GM23338 (cell line): ENCODE results near the gene ABCA4. TPM values are rescaled to one million over a fixed set of nuclear protein-coding genes. Genes with fewer than 3 reads are reported as not detected.
A peak's percentile ranks its signal among the peaks of the same experiment; 100 is the strongest.

Experiments used
- ATAC-seq: fragments of 200-7000 bp; cut with Tn5 transposase; 3 replicates; pipeline ENCODE4 v1.9.1; 2020
- DNase-seq: peaks from one replicate; pipeline ENCODE4 v3.0.0-alpha.2; 2015; ENCODE audit warnings: low spot score
- H2AFZ ChIP-seq: fragments of 200-600 bp; sonication (generic); 2 replicates; pipeline ENCODE4 v1.8.0; 2016; ENCODE audit warnings: antibody characterized with exemption, mild to moderate bottlenecking, moderate library complexity
- H3F3A ChIP-seq: fragments of 200-600 bp; sonication (generic); replicated peaks from 2 replicates; pipeline ENCODE4 v1.8.0; 2017; ENCODE audit warnings: antibody characterized with exemption, mixed run types, low read depth
- H3K27ac ChIP-seq: fragments of 200-600 bp; sonication (generic); 2 replicates; pipeline ENCODE4 v1.6.1; 2016; ENCODE audit warnings: low read depth
- H3K27me3 ChIP-seq: fragments of 200-600 bp; sonication (generic); 2 replicates; pipeline ENCODE4 v1.8.0; 2016; ENCODE audit warnings: mild to moderate bottlenecking, mixed run types, moderate library complexity; ENCODE audit not compliant: insufficient read depth
- H3K36me3 ChIP-seq: fragments of 200-600 bp; sonication (generic); 2 replicates; pipeline ENCODE4 v1.8.0; 2016; ENCODE audit warnings: mild to moderate bottlenecking; ENCODE audit not compliant: insufficient read depth
- H3K4me1 ChIP-seq: fragments of 200-600 bp; sonication (generic); 2 replicates; pipeline ENCODE4 v1.8.0; 2016; ENCODE audit warnings: mild to moderate bottlenecking, moderate library complexity; ENCODE audit not compliant: insufficient read depth
- H3K4me2 ChIP-seq: fragments of 200-600 bp; sonication (generic); 2 replicates; pipeline ENCODE4 v1.7.1; 2017; ENCODE audit warnings: mixed run types
- H3K4me3 ChIP-seq: fragments of 200-600 bp; sonication (generic); 2 replicates; pipeline ENCODE4 v1.6.1; 2016; ENCODE audit warnings: mixed run types
- H3K79me2 ChIP-seq: fragments of 200-600 bp; sonication (generic); replicated peaks from 2 replicates; pipeline ENCODE4 v1.8.0; 2017; ENCODE audit warnings: mild to moderate bottlenecking; ENCODE audit not compliant: insufficient read depth
- H3K9me2 ChIP-seq: fragments of 200-600 bp; sonication (generic); 2 replicates; pipeline ENCODE4 v1.8.0; 2017; ENCODE audit not compliant: insufficient read depth
- H4K20me1 ChIP-seq: fragments of 200-600 bp; sonication (generic); replicated peaks from 2 replicates; pipeline ENCODE4 v1.8.0; 2017; ENCODE audit warnings: mild to moderate bottlenecking; ENCODE audit not compliant: insufficient read depth
- H3K27ac Mint-ChIP-seq: 2 replicates; pipeline ENCODE4 v1.8.0; 2020; ENCODE audit warnings: inconsistent platforms, mild to moderate bottlenecking, moderate library complexity, mixed read lengths
- H3K27me3 Mint-ChIP-seq: 3 replicates; pipeline ENCODE4 v1.8.0; 2022; ENCODE audit warnings: low read depth, mild to moderate bottlenecking, moderate library complexity, mixed read lengths, inconsistent platforms; ENCODE audit not compliant: insufficient read depth, poor library complexity
- H3K36me3 Mint-ChIP-seq: 3 replicates; pipeline ENCODE4 v1.8.0; 2021; ENCODE audit warnings: low read depth, mild to moderate bottlenecking, inconsistent platforms, moderate library complexity, mixed read lengths
- H3K4me1 Mint-ChIP-seq: 3 replicates; pipeline ENCODE4 v1.8.0; 2020; ENCODE audit warnings: mild to moderate bottlenecking, inconsistent platforms, mixed read lengths
- H3K4me3 Mint-ChIP-seq: 3 replicates; pipeline ENCODE4 v1.8.0; 2021; ENCODE audit warnings: moderate library complexity, mild to moderate bottlenecking, inconsistent platforms, mixed read lengths
- H3K9me3 Mint-ChIP-seq: 3 replicates; pipeline ENCODE4 v1.8.0; 2020; ENCODE audit warnings: moderate library complexity, mild to moderate bottlenecking, inconsistent platforms, mixed read lengths
- EZH2 ChIP-seq: fragments of 200-600 bp; sonication (generic); IDR thresholded peaks from one replicate; pipeline ENCODE4 v1.8.0; 2017; ENCODE audit warnings: antibody characterized with exemption, mild to moderate bottlenecking, low read depth; ENCODE audit not compliant: unreplicated experiment
- EZH2phosphoT487 ChIP-seq: fragments of 200-600 bp; sonication (generic); IDR thresholded peaks from one replicate; pipeline ENCODE4 v1.8.1; 2018; ENCODE audit warnings: antibody characterized with exemption; ENCODE audit not compliant: unreplicated experiment
- JUNB ChIP-seq: IDR thresholded peaks from one replicate; pipeline ENCODE4 v1.6.1; 2016; ENCODE audit warnings: antibody characterized with exemption; ENCODE audit not compliant: unreplicated experiment
- REST ChIP-seq: IDR thresholded peaks from one replicate; pipeline ENCODE4 v1.6.1; 2018; ENCODE audit warnings: antibody characterized with exemption; ENCODE audit not compliant: unreplicated experiment
- ZNF331 ChIP-seq: fragments of 250-450 bp; sonication (Bioruptor Pico); IDR thresholded peaks from 2 replicates; pipeline ENCODE4 v1.5.0; 2020; ENCODE audit warnings: low read depth, mild to moderate bottlenecking, moderate library complexity
- polyA plus RNA-seq: library from polyadenylated mRNA; unstranded; fragments of >200 nt; fragmentation: Nextera tagmentation; extraction: Ambion mirVana; gene quantifications from 2 replicates; pipeline ENCODE4 v1.2.1, GENCODE V29; 2016
- total RNA-seq: library from RNA; depleted of rRNA; stranded (reverse); fragments of >200 nt; shearing (Covaris generic); gene quantifications from 2 replicates; pipeline ENCODE4 v1.2.3, GENCODE V29; 2014
- TF ChIP-seq, protein P1 (sequence below), 2 experiments: fragments of 200-600 bp in 1 of 2; sonication (generic) in 1 of 2; conservative IDR thresholded peaks; 2 replicates each; pipeline versions ENCODE4 v1.5.1 to v1.6.1; 2016 to 2017; ENCODE audit warnings: antibody characterized with exemption in 2 of 2, low read depth in 2 of 2, mild to moderate bottlenecking in 2 of 2, moderate library complexity in 1 of 2
- TF ChIP-seq, protein P2 (sequence below): fragments of 250-450 bp; sonication (Bioruptor Pico); IDR thresholded peaks from 2 replicates; pipeline ENCODE4 v1.5.0; 2020; ENCODE audit warnings: mild to moderate bottlenecking, moderate library complexity

ABCA4 gene
- total and polyA plus RNA-seq, 2 experiments from 2014 or later: not detected

GRCh38 chr1:94104127-94104684, 16.7 kb downstream of the ABCA4 start:
- ATAC-seq (no peak), DNase-seq (no peak)
- TF ChIP-seq, protein P1, sequence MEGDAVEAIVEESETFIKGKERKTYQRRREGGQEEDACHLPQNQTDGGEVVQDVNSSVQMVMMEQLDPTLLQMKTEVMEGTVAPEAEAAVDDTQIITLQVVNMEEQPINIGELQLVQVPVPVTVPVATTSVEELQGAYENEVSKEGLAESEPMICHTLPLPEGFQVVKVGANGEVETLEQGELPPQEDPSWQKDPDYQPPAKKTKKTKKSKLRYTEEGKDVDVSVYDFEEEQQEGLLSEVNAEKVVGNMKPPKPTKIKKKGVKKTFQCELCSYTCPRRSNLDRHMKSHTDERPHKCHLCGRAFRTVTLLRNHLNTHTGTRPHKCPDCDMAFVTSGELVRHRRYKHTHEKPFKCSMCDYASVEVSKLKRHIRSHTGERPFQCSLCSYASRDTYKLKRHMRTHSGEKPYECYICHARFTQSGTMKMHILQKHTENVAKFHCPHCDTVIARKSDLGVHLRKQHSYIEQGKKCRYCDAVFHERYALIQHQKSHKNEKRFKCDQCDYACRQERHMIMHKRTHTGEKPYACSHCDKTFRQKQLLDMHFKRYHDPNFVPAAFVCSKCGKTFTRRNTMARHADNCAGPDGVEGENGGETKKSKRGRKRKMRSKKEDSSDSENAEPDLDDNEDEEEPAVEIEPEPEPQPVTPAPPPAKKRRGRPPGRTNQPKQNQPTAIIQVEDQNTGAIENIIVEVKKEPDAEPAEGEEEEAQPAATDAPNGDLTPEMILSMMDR (conservative IDR thresholded peaks at IDR 0.05; ENCODE audit: low read depth in 2 of 2): no peak
- H3K27me3 Mint-ChIP-seq: peaks cover 14% of the 10 kb centered on the region
- H3K36me3 Mint-ChIP-seq: no peaks in the 10 kb centered on the region; the same call in 2 of the 3 replicates
- H2AFZ ChIP-seq: peak overlapping the region; percentile 72; the same call in 1 of the 2 replicates
- H3K27ac ChIP-seq: no peak overlapping the region
- H3K27me3 ChIP-seq: no peaks in the 10 kb centered on the region
- H4K20me1 ChIP-seq: no peaks in the 10 kb centered on the region
- peaks cover 37% of the 10 kb centered on the region for H3K4me1 Mint-ChIP-seq
- H3K79me2 ChIP-seq: no peaks in the 10 kb centered on the region
- no peak overlapping the region for H3K4me2 ChIP-seq
- no peak overlapping the region for H3K27ac Mint-ChIP-seq
- no peaks in the 10 kb centered on the region for H3F3A ChIP-seq
- no peak overlapping the region for H3K4me3 Mint-ChIP-seq
- peaks cover 18% of the 10 kb centered on the region for H3K4me1 ChIP-seq
- no peaks in the 10 kb centered on the region; the same call in 2 of the 3 replicates for H3K9me3 Mint-ChIP-seq
- H3K4me3 ChIP-seq: no peak overlapping the region
- no peaks in the 10 kb centered on the region for H3K36me3 ChIP-seq
- 0 out of 2 replicates have a peak, but pooled peaks cover 3% of the 10 kb centered on the region for H3K9me2 ChIP-seq

GRCh38 chr1:94103608-94104007, 17.3 kb downstream of the ABCA4 start:
- no peaks in the 10 kb centered on the region for H3F3A ChIP-seq
- DNase-seq (no peak), ATAC-seq (no peak)
- H3K4me1 ChIP-seq: peaks cover 18% of the 10 kb centered on the region
- H3K4me3 ChIP-seq: no peak overlapping the region
- H3K27ac ChIP-seq: no peak overlapping the region
- no peaks in the 10 kb centered on the region; the same call in 2 of the 3 replicates for H3K36me3 Mint-ChIP-seq
- H3K27ac Mint-ChIP-seq: no peak overlapping the region; the same call in 1 of the 2 replicates
- H3K27me3 Mint-ChIP-seq: peaks cover 14% of the 10 kb centered on the region
- no peaks in the 10 kb centered on the region for H3K27me3 ChIP-seq
- peaks cover 37% of the 10 kb centered on the region for H3K4me1 Mint-ChIP-seq
- no peaks in the 10 kb centered on the region for H4K20me1 ChIP-seq
- no peaks in the 10 kb centered on the region for H3K79me2 ChIP-seq
- H3K4me3 Mint-ChIP-seq: no peak overlapping the region
- 0 out of 2 replicates have a peak, but pooled peaks cover 3% of the 10 kb centered on the region for H3K9me2 ChIP-seq
- no peaks in the 10 kb centered on the region; the same call in 2 of the 3 replicates for H3K9me3 Mint-ChIP-seq
- H2AFZ ChIP-seq: 0 out of 2 replicates have a peak overlapping the region, but pooled peaks have one; percentile 18
- no peaks in the 10 kb centered on the region for H3K36me3 ChIP-seq
- no peak overlapping the region for H3K4me2 ChIP-seq
- no peak for TF ChIP-seq EZH2phosphoT487
- TF ChIP-seq EZH2: no peak
- no peak for TF ChIP-seq JUNB
- TF ChIP-seq, protein P2, sequence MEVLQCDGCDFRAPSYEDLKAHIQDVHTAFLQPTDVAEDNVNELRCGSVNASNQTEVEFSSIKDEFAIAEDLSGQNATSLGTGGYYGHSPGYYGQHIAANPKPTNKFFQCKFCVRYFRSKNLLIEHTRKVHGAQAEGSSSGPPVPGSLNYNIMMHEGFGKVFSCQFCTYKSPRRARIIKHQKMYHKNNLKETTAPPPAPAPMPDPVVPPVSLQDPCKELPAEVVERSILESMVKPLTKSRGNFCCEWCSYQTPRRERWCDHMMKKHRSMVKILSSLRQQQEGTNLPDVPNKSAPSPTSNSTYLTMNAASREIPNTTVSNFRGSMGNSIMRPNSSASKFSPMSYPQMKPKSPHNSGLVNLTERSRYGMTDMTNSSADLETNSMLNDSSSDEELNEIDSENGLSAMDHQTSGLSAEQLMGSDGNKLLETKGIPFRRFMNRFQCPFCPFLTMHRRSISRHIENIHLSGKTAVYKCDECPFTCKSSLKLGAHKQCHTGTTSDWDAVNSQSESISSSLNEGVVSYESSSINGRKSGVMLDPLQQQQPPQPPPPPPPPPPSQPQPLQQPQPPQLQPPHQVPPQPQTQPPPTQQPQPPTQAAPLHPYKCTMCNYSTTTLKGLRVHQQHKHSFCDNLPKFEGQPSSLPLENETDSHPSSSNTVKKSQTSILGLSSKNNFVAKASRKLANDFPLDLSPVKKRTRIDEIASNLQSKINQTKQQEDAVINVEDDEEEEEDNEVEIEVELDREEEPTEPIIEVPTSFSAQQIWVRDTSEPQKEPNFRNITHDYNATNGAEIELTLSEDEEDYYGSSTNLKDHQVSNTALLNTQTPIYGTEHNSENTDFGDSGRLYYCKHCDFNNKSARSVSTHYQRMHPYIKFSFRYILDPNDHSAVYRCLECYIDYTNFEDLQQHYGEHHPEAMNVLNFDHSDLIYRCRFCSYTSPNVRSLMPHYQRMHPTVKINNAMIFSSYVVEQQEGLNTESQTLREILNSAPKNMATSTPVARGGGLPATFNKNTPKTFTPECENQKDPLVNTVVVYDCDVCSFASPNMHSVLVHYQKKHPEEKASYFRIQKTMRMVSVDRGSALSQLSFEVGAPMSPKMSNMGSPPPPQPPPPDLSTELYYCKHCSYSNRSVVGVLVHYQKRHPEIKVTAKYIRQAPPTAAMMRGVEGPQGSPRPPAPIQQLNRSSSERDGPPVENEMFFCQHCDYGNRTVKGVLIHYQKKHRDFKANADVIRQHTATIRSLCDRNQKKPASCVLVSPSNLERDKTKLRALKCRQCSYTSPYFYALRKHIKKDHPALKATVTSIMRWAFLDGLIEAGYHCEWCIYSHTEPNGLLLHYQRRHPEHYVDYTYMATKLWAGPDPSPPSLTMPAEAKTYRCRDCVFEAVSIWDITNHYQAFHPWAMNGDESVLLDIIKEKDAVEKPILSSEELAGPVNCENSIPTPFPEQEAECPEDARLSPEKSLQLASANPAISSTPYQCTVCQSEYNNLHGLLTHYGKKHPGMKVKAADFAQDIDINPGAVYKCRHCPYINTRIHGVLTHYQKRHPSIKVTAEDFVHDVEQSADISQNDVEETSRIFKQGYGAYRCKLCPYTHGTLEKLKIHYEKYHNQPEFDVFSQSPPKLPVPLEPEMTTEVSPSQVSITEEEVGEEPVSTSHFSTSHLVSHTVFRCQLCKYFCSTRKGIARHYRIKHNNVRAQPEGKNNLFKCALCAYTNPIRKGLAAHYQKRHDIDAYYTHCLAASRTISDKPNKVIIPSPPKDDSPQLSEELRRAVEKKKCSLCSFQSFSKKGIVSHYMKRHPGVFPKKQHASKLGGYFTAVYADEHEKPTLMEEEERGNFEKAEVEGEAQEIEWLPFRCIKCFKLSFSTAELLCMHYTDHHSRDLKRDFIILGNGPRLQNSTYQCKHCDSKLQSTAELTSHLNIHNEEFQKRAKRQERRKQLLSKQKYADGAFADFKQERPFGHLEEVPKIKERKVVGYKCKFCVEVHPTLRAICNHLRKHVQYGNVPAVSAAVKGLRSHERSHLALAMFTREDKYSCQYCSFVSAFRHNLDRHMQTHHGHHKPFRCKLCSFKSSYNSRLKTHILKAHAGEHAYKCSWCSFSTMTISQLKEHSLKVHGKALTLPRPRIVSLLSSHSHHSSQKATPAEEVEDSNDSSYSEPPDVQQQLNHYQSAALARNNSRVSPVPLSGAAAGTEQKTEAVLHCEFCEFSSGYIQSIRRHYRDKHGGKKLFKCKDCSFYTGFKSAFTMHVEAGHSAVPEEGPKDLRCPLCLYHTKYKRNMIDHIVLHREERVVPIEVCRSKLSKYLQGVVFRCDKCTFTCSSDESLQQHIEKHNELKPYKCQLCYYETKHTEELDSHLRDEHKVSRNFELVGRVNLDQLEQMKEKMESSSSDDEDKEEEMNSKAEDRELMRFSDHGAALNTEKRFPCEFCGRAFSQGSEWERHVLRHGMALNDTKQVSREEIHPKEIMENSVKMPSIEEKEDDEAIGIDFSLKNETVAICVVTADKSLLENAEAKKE (CRISPR knock-in tag): no peak
- TF ChIP-seq REST: no peak
- TF ChIP-seq ZNF331 (CRISPR knock-in tag): no peak
